GM23338 (cell line): Measurements from ENCODE around the gene ASCL5. TPM values are rescaled to one million over a fixed set of nuclear protein-coding genes. Genes with fewer than 3 reads are reported as not detected.

Source experiments
- ATAC-seq: fragments of 200-7000 bp; cut with Tn5 transposase; 3 replicates; pipeline ENCODE4 v1.9.1; 2020
- DNase-seq: peaks from one replicate; pipeline ENCODE4 v3.0.0-alpha.2; 2015; ENCODE audit warnings: low spot score
- H2AFZ ChIP-seq: fragments of 200-600 bp; sonication (generic); 2 replicates; pipeline ENCODE4 v1.8.0; 2016; ENCODE audit warnings: antibody characterized with exemption, mild to moderate bottlenecking, moderate library complexity
- H3F3A ChIP-seq: fragments of 200-600 bp; sonication (generic); replicated peaks from 2 replicates; pipeline ENCODE4 v1.8.0; 2017; ENCODE audit warnings: antibody characterized with exemption, mixed run types, low read depth
- H3K27ac ChIP-seq: fragments of 200-600 bp; sonication (generic); 2 replicates; pipeline ENCODE4 v1.6.1; 2016; ENCODE audit warnings: low read depth
- H3K27me3 ChIP-seq: fragments of 200-600 bp; sonication (generic); 2 replicates; pipeline ENCODE4 v1.8.0; 2016; ENCODE audit warnings: mild to moderate bottlenecking, mixed run types, moderate library complexity; ENCODE audit not compliant: insufficient read depth
- H3K36me3 ChIP-seq: fragments of 200-600 bp; sonication (generic); 2 replicates; pipeline ENCODE4 v1.8.0; 2016; ENCODE audit warnings: mild to moderate bottlenecking; ENCODE audit not compliant: insufficient read depth
- H3K4me1 ChIP-seq: fragments of 200-600 bp; sonication (generic); 2 replicates; pipeline ENCODE4 v1.8.0; 2016; ENCODE audit warnings: mild to moderate bottlenecking, moderate library complexity; ENCODE audit not compliant: insufficient read depth
- H3K4me2 ChIP-seq: fragments of 200-600 bp; sonication (generic); 2 replicates; pipeline ENCODE4 v1.7.1; 2017; ENCODE audit warnings: mixed run types
- H3K4me3 ChIP-seq: fragments of 200-600 bp; sonication (generic); 2 replicates; pipeline ENCODE4 v1.6.1; 2016; ENCODE audit warnings: mixed run types
- H3K79me2 ChIP-seq: fragments of 200-600 bp; sonication (generic); replicated peaks from 2 replicates; pipeline ENCODE4 v1.8.0; 2017; ENCODE audit warnings: mild to moderate bottlenecking; ENCODE audit not compliant: insufficient read depth
- H3K9me2 ChIP-seq: fragments of 200-600 bp; sonication (generic); 2 replicates; pipeline ENCODE4 v1.8.0; 2017; ENCODE audit not compliant: insufficient read depth
- H4K20me1 ChIP-seq: fragments of 200-600 bp; sonication (generic); replicated peaks from 2 replicates; pipeline ENCODE4 v1.8.0; 2017; ENCODE audit warnings: mild to moderate bottlenecking; ENCODE audit not compliant: insufficient read depth
- H3K27ac Mint-ChIP-seq: 2 replicates; pipeline ENCODE4 v1.8.0; 2020; ENCODE audit warnings: inconsistent platforms, mild to moderate bottlenecking, moderate library complexity, mixed read lengths
- H3K27me3 Mint-ChIP-seq: 3 replicates; pipeline ENCODE4 v1.8.0; 2022; ENCODE audit warnings: low read depth, mild to moderate bottlenecking, moderate library complexity, mixed read lengths, inconsistent platforms; ENCODE audit not compliant: insufficient read depth, poor library complexity
- H3K36me3 Mint-ChIP-seq: 3 replicates; pipeline ENCODE4 v1.8.0; 2021; ENCODE audit warnings: low read depth, mild to moderate bottlenecking, inconsistent platforms, moderate library complexity, mixed read lengths
- H3K4me1 Mint-ChIP-seq: 3 replicates; pipeline ENCODE4 v1.8.0; 2020; ENCODE audit warnings: mild to moderate bottlenecking, inconsistent platforms, mixed read lengths
- H3K4me3 Mint-ChIP-seq: 3 replicates; pipeline ENCODE4 v1.8.0; 2021; ENCODE audit warnings: moderate library complexity, mild to moderate bottlenecking, inconsistent platforms, mixed read lengths
- H3K9me3 Mint-ChIP-seq: 3 replicates; pipeline ENCODE4 v1.8.0; 2020; ENCODE audit warnings: moderate library complexity, mild to moderate bottlenecking, inconsistent platforms, mixed read lengths
- CREB1 ChIP-seq: fragments of 250-450 bp; sonication (Bioruptor Pico); IDR thresholded peaks from 2 replicates; pipeline ENCODE4 v1.5.0; 2020; ENCODE audit warnings: low read depth, mild to moderate bottlenecking, moderate library complexity
- CTCF ChIP-seq, 2 experiments: fragments of 200-600 bp in 1 of 2; sonication (generic) in 1 of 2; conservative IDR thresholded peaks; 2 replicates each; pipeline versions ENCODE4 v1.5.1 to v1.6.1; 2016 to 2017; ENCODE audit warnings: antibody characterized with exemption in 2 of 2, low read depth in 2 of 2, mild to moderate bottlenecking in 2 of 2, moderate library complexity in 1 of 2
- ETS1 ChIP-seq: IDR thresholded peaks from 2 replicates; pipeline ENCODE4 v1.6.1; 2016; ENCODE audit warnings: antibody characterized with exemption
- EZH2 ChIP-seq: fragments of 200-600 bp; sonication (generic); IDR thresholded peaks from one replicate; pipeline ENCODE4 v1.8.0; 2017; ENCODE audit warnings: antibody characterized with exemption, mild to moderate bottlenecking, low read depth; ENCODE audit not compliant: unreplicated experiment
- EZH2phosphoT487 ChIP-seq: fragments of 200-600 bp; sonication (generic); IDR thresholded peaks from one replicate; pipeline ENCODE4 v1.8.1; 2018; ENCODE audit warnings: antibody characterized with exemption; ENCODE audit not compliant: unreplicated experiment
- JUNB ChIP-seq: IDR thresholded peaks from one replicate; pipeline ENCODE4 v1.6.1; 2016; ENCODE audit warnings: antibody characterized with exemption; ENCODE audit not compliant: unreplicated experiment
- NANOG ChIP-seq: IDR thresholded peaks from 2 replicates; pipeline ENCODE4 v1.6.1; 2016; ENCODE audit warnings: antibody characterized with exemption, borderline replicate concordance
- POLR2AphosphoS5 ChIP-seq: IDR thresholded peaks from 2 replicates; pipeline ENCODE4 v1.6.1; 2016; ENCODE audit warnings: antibody characterized with exemption, low read depth
- REST ChIP-seq: IDR thresholded peaks from one replicate; pipeline ENCODE4 v1.6.1; 2018; ENCODE audit warnings: antibody characterized with exemption; ENCODE audit not compliant: unreplicated experiment
- STAT1 ChIP-seq: IDR thresholded peaks from one replicate; pipeline ENCODE4 v1.6.1; 2016; ENCODE audit warnings: antibody characterized with exemption; ENCODE audit not compliant: unreplicated experiment
- ZNF114 ChIP-seq: fragments of 250-450 bp; sonication (Bioruptor Pico); IDR thresholded peaks from 2 replicates; pipeline ENCODE4 v1.5.0; 2020; ENCODE audit warnings: mild to moderate bottlenecking, moderate library complexity
- ZNF331 ChIP-seq: fragments of 250-450 bp; sonication (Bioruptor Pico); IDR thresholded peaks from 2 replicates; pipeline ENCODE4 v1.5.0; 2020; ENCODE audit warnings: low read depth, mild to moderate bottlenecking, moderate library complexity
- ZNF462 ChIP-seq: fragments of 250-450 bp; sonication (Bioruptor Pico); IDR thresholded peaks from 2 replicates; pipeline ENCODE4 v1.5.0; 2020; ENCODE audit warnings: mild to moderate bottlenecking, moderate library complexity
- polyA plus RNA-seq: library from polyadenylated mRNA; unstranded; fragments of >200 nt; fragmentation: Nextera tagmentation; extraction: Ambion mirVana; gene quantifications from 2 replicates; pipeline ENCODE4 v1.2.1, GENCODE V29; 2016
- total RNA-seq: library from RNA; depleted of rRNA; stranded (reverse); fragments of >200 nt; shearing (Covaris generic); gene quantifications from 2 replicates; pipeline ENCODE4 v1.2.3, GENCODE V29; 2014

Gene ASCL5
- total and polyA plus RNA-seq, 2 experiments from 2014 or later: not detected

GRCh38 chr1:201155354-201155753 is 28.4 kb upstream of the ASCL5 start:
- H3K79me2 ChIP-seq: peaks cover 16% of the 10 kb centered on the region
- Mint-ChIP-seq H3K9me3 (peaks cover 5% of the 10 kb centered on the region), H3K27me3 (peaks cover 2% of the 10 kb centered on the region), H3K4me3 (no peak overlapping the region), H3K27ac (no peak overlapping the region), H3K4me1 (peaks cover 16% of the 10 kb centered on the region), H3K36me3 (peaks cover 26% of the 10 kb centered on the region)
- no peak overlapping the region for H3K4me3 ChIP-seq
- H2AFZ ChIP-seq: no peak overlapping the region
- H3K9me2 ChIP-seq: no peaks in the 10 kb centered on the region
- no peak overlapping the region for H3K27ac ChIP-seq
- DNase-seq (no peak), ATAC-seq (no peak)
- H4K20me1 ChIP-seq: no peaks in the 10 kb centered on the region; the same call in 1 of the 2 replicates
- 0 out of 2 replicates have a peak, but pooled peaks cover 11% of the 10 kb centered on the region for H3K4me1 ChIP-seq
- no peaks in the 10 kb centered on the region for H3K27me3 ChIP-seq
- no peak overlapping the region for H3K4me2 ChIP-seq
- no peaks in the 10 kb centered on the region for H3F3A ChIP-seq
- H3K36me3 ChIP-seq: peaks cover 16% of the 10 kb centered on the region
- no peak for TF ChIP-seq CTCF (conservative IDR thresholded peaks at IDR 0.05; ENCODE audit: low read depth in 2 of 2)
- no peak for TF ChIP-seq ZNF114 (CRISPR knock-in tag)
- TF ChIP-seq NANOG: no peak
- TF ChIP-seq EZH2phosphoT487: no peak
- TF ChIP-seq STAT1: no peak
- TF ChIP-seq POLR2AphosphoS5: no peak
- TF ChIP-seq JUNB: no peak
- no peak for TF ChIP-seq REST
- no peak for TF ChIP-seq EZH2
- TF ChIP-seq CREB1 (CRISPR knock-in tag): no peak
- TF ChIP-seq ZNF462 (CRISPR knock-in tag): no peak
- TF ChIP-seq ETS1: no peak
- TF ChIP-seq ZNF331 (CRISPR knock-in tag): no peak
